ENCODE measurements around the gene FAM174B. TPM values are rescaled to one million over a fixed set of nuclear protein-coding genes. Genes with fewer than 3 reads are reported as not detected.

Gene FAM174B
- total and polyA plus RNA-seq, 4 donors, result 19.0 to 59.6 (median 42.3) TPM

DNA sequence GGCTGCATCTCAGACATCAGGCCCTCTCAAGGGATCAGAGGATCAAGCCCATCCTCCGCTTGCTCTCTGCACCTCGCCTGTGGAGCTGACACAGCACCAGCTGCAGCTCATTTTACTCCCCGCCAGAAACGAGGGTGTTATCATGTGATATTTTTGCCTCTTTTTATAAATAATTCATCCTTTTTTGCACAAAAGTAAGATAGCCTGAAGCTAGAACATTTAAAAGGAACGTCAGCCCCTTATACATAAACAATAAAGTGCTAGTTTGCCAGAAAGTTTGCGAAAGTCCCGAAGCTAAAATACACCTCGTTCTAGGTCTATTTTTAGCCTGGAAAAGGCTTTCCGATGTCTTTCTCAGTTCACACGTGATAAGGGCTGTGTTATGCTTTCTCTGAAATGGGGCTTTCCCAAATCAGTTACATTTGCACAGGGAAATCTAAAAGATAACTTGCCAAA is 9.6 kb upstream of the FAM174B start:
- no peak for TF ChIP-seq CTCF (IDR thresholded peaks at IDR 0.05; ENCODE audit: control extremely low read depth, extremely low read depth)
- Histone ChIP-seq H3K27me3 (ENCODE audit: control insufficient read depth in 3 of 3, insufficient read depth in 3 of 3, low read length in 2 of 3) (no peaks in the 10 kb centered on the region), H3K4me1 (ENCODE audit: control insufficient read depth in 5 of 5, insufficient read depth in 5 of 5, low read length in 5 of 5) (peaks cover 5 to 48% (median 28%) of the 10 kb centered on the region in 5 donors), H3K4me3 (no peak overlapping the region), H3K27ac (ENCODE audit: low read depth in 1 of 2, low read length in 1 of 2) (no peak overlapping the region), H3K36me3 (ENCODE audit: control insufficient read depth in 4 of 4, insufficient read depth in 4 of 4, low read length in 4 of 4) (no peaks in the 10 kb centered on the region), H3K9ac (ENCODE audit: insufficient read depth in 1 of 2, low read length in 2 of 2) (peak overlapping the region in 1 of 2 donors; percentile 63), H3K9me3 (ENCODE audit: control insufficient read depth in 4 of 4, insufficient read depth in 3 of 4, low read length in 3 of 4) (no peaks in the 10 kb centered on the region)
- DNase-seq, result peak; percentile 76 to 98 (median 97)
- no peak for ATAC-seq (ENCODE audit: insufficient read depth, low FRiP score)
- WGBS, 2 donors, result 17 to 47% methylated on average over 10 of the region's 10 CpGs

- no peaks in the 10 kb centered on the region for H3K36me3 ChIP-seq (ENCODE audit: control insufficient read depth in 4 of 4, insufficient read depth in 4 of 4, low read length in 4 of 4)
- H3K9ac ChIP-seq (ENCODE audit: insufficient read depth in 1 of 2, low read length in 2 of 2), result peak overlapping the region in 1 of 2 donors; percentile 63
- peaks cover 5 to 45% (median 28%) of the 10 kb centered on the region in 5 donors for H3K4me1 ChIP-seq (ENCODE audit: control insufficient read depth in 5 of 5, insufficient read depth in 5 of 5, low read length in 5 of 5)
- WGBS, 2 donors, result 86 to 88% methylated on average over 12 of the region's 12 CpGs
- TF ChIP-seq CTCF (IDR thresholded peaks at IDR 0.05; ENCODE audit: control extremely low read depth, extremely low read depth), result no peak
- H3K27me3 ChIP-seq (ENCODE audit: control insufficient read depth in 3 of 3, insufficient read depth in 3 of 3, low read length in 2 of 3), result no peaks in the 10 kb centered on the region
- no peak overlapping the region for H3K27ac ChIP-seq (ENCODE audit: low read depth in 1 of 2, low read length in 1 of 2)
- H3K9me3 ChIP-seq (ENCODE audit: control insufficient read depth in 4 of 4, insufficient read depth in 3 of 4, low read length in 3 of 4), result no peaks in the 10 kb centered on the region
- DNase-seq (no peak), ATAC-seq (ENCODE audit: insufficient read depth, low FRiP score) (no peak)
- no peak overlapping the region for H3K4me3 ChIP-seq
These were observed 8.8 kb upstream of the FAM174B start for GRCh38 chr15:92664178-92664900.

DNA sequence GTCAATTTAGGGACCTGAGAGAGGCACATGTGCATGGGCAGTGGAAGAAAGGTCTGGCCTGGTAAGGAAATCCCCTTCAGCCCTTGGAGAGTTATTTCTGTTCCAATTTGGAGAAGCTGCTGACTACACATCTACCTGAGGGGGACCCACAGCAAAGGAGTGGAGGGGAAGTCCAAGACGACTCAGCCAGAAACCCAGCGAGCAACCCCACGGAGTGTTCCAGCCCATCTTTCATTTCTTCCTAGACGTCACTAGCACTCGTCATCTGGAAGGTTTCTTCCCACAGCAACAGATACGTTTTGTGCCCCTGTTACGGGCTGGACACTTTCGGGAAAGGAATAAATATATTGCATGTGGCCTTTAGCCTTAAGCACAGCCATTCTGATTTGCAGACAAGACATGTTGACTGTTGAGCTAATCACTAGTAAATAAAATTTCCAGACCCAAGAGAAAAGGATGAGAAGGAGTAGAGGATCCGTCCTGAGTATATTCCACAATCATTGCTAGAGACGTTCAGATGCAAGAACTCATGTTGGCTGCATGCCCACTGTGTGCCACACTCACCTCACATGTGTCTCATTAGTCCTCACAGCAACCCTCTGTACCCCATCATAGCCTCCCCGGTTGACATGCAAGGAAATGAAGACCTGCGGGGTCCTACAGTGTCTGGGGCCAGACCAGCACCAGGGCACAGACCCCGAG is 7.8 kb upstream of the FAM174B start:
- Histone ChIP-seq H3K4me3 (no peak overlapping the region), H3K9me3 (ENCODE audit: control insufficient read depth in 4 of 4, insufficient read depth in 3 of 4, low read length in 3 of 4) (no peaks in the 10 kb centered on the region), H3K27ac (ENCODE audit: low read depth in 1 of 2, low read length in 1 of 2) (no peak overlapping the region), H3K27me3 (ENCODE audit: control insufficient read depth in 3 of 3, insufficient read depth in 3 of 3, low read length in 2 of 3) (no peaks in the 10 kb centered on the region), H3K36me3 (ENCODE audit: control insufficient read depth in 4 of 4, insufficient read depth in 4 of 4, low read length in 4 of 4) (no peaks in the 10 kb centered on the region), H3K9ac (ENCODE audit: insufficient read depth in 1 of 2, low read length in 2 of 2) (no peak overlapping the region), H3K4me1 (ENCODE audit: control insufficient read depth in 5 of 5, insufficient read depth in 5 of 5, low read length in 5 of 5) (peaks cover 5 to 39% (median 26%) of the 10 kb centered on the region in 5 donors)
- WGBS, 2 donors, result 86 to 92% methylated on average over 13 of the region's 13 CpGs
- no peak for ATAC-seq (ENCODE audit: insufficient read depth, low FRiP score)
- no peak for TF ChIP-seq CTCF (IDR thresholded peaks at IDR 0.05; ENCODE audit: control extremely low read depth, extremely low read depth)
- no peak for DNase-seq
